Right lobe of liver (tissue), 4 donors: Measurements from ENCODE around the gene SUZ12.
"Not testable (repeated sequence)": the region's sequence is repeated elsewhere in the genome, so short reads cannot be mapped to it uniquely, and the experiment has no call there.

Experiments
- POLR2A ChIP-seq: fragments of 450-650 bp; IDR thresholded peaks from one replicate; pipeline ENCODE4 v1.6.1; 2017; ENCODE audit warnings: antibody characterized with exemption, mild to moderate bottlenecking
- TF ChIP-seq, protein P1 (sequence below), 4 donors: fragments of 200-600 bp in 3 of 4; fragments of 450-650 bp in 1 of 4; IDR thresholded peaks; one replicate each; pipeline versions ENCODE4 v1.5.1 to v1.8.0; 2016 to 2022; ENCODE audit warnings: antibody characterized with exemption in 4 of 4, mild to moderate bottlenecking in 2 of 4
- donor health status: DM: no; HTN: no; CAD: no.
- donor health status: DM: no; HTN: no; CAD: no.
- donor health status: DM: no; HTN: yes; CAD: no.

DNA sequence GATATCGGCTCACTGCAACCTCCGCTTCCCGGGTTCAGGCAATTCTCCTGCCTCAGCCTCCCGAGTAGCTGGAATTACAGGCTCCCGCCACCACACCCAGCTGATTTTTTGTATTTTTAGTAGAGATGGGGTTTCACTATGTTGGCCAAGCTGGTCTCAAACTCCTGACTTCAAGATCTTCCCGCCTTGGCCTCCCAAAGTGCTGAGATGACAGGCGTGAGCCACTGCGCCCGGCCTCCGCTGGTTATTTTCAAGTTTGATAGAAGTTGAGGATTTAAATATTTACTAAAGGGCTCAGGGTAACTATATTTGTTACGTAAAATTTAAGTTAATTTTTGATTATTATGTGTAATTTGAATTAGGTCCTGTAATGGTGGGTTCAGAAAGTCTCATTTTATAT lies 5.1 kb downstream of the SUZ12 start:
- TF ChIP-seq, protein P1, sequence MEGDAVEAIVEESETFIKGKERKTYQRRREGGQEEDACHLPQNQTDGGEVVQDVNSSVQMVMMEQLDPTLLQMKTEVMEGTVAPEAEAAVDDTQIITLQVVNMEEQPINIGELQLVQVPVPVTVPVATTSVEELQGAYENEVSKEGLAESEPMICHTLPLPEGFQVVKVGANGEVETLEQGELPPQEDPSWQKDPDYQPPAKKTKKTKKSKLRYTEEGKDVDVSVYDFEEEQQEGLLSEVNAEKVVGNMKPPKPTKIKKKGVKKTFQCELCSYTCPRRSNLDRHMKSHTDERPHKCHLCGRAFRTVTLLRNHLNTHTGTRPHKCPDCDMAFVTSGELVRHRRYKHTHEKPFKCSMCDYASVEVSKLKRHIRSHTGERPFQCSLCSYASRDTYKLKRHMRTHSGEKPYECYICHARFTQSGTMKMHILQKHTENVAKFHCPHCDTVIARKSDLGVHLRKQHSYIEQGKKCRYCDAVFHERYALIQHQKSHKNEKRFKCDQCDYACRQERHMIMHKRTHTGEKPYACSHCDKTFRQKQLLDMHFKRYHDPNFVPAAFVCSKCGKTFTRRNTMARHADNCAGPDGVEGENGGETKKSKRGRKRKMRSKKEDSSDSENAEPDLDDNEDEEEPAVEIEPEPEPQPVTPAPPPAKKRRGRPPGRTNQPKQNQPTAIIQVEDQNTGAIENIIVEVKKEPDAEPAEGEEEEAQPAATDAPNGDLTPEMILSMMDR (IDR thresholded peaks at IDR 0.05), result not testable (repeated sequence)
- not testable (repeated sequence) for TF ChIP-seq POLR2A
